OCI-LY7 (cell line): ENCODE data around the gene POLR2H. TPM values are rescaled to one million over a fixed set of nuclear protein-coding genes. Genes with fewer than 3 reads are reported as not detected.

ENCODE experiments used
- BruUV-seq: library from RNA; stranded (reverse); fragments of 400-500 nt; replicated peaks from 2 replicates; lab custom pipeline; 2021; lab: Mats Ljungman, UMichigan
- CTCF ChIA-PET: fragments of 300-600 bp; sonication (Branson Sonifier 250); formaldehyde crosslinking; loops from one replicate; lab custom pipeline; 2022; ENCODE audit warnings: antibody characterized with exemption; ENCODE audit not compliant: unreplicated experiment; lab: Charles Lee
- POLR2A ChIA-PET: fragments of 300-600 bp; sonication (Branson Sonifier 250); formaldehyde crosslinking; loops from one replicate; lab custom pipeline; 2022; ENCODE audit warnings: antibody characterized with exemption; lab: Charles Lee
- DNase-seq: peaks from one replicate; pipeline ENCODE4 v3.0.0-alpha.2; 2015; ENCODE audit warnings: low spot score
- H2AFZ ChIP-seq: fragments of 200-600 bp; sonication (generic), shearing (Covaris generic); 2 replicates; pipeline ENCODE4 v1.6.1; 2014; ENCODE audit warnings: mild to moderate bottlenecking, antibody characterized with exemption, low read length, moderate library complexity
- H3K27ac ChIP-seq: fragments of 200-600 bp; sonication (generic); 2 replicates; pipeline ENCODE4 v1.5.1; 2014; ENCODE audit warnings: mixed run types, low read depth, mild to moderate bottlenecking, moderate library complexity, low read length, inconsistent platforms; ENCODE audit not compliant: poor library complexity, severe bottlenecking
- H3K36me3 ChIP-seq: fragments of 200-600 bp; sonication (generic); 2 replicates; pipeline ENCODE4 v1.6.1; 2014; ENCODE audit warnings: mild to moderate bottlenecking, antibody characterized with exemption, low read length, moderate library complexity, mixed read lengths; ENCODE audit not compliant: insufficient read depth
- H3K4me1 ChIP-seq: fragments of 200-600 bp; sonication (generic); 2 replicates; pipeline ENCODE4 v1.5.1; 2014; ENCODE audit warnings: mild to moderate bottlenecking, low read length; ENCODE audit not compliant: insufficient read depth, poor library complexity, severe bottlenecking
- H3K4me2 ChIP-seq: fragments of 200-600 bp; sonication (generic); 2 replicates; pipeline ENCODE4 v1.6.1; 2014; ENCODE audit warnings: mild to moderate bottlenecking, low read length
- H3K4me3 ChIP-seq: fragments of 200-600 bp; sonication (generic); 2 replicates; pipeline ENCODE4 v1.5.1; 2014; ENCODE audit warnings: mild to moderate bottlenecking, low read depth, low read length; ENCODE audit not compliant: poor library complexity, severe bottlenecking
- H3K79me2 ChIP-seq: fragments of 200-600 bp; sonication (generic); 2 replicates; pipeline ENCODE4 v1.6.1; 2016; ENCODE audit warnings: low read depth, mild to moderate bottlenecking, low read length, moderate library complexity, mixed read lengths; ENCODE audit not compliant: insufficient read depth
- H3K9me2 ChIP-seq: fragments of 200-600 bp; sonication (generic); 2 replicates; pipeline ENCODE4 v1.6.1; 2016; ENCODE audit warnings: mild to moderate bottlenecking, low read length, mixed read lengths; ENCODE audit not compliant: insufficient read depth
- H3K9me3 ChIP-seq: fragments of 200-600 bp; sonication (generic); 2 replicates; pipeline ENCODE4 v1.6.1; 2014; ENCODE audit warnings: mild to moderate bottlenecking, mixed run types, low read length, mixed read lengths
- H4K20me1 ChIP-seq: fragments of 200-600 bp; sonication (generic); 2 replicates; pipeline ENCODE4 v1.6.1; 2014; ENCODE audit warnings: mild to moderate bottlenecking, antibody characterized with exemption, low read length, moderate library complexity, mixed read lengths; ENCODE audit not compliant: insufficient read depth
- CTCF ChIP-seq: fragments of 200-600 bp; sonication (generic); conservative IDR thresholded peaks from 2 replicates; pipeline ENCODE4 v1.5.1; 2014; ENCODE audit warnings: mild to moderate bottlenecking, antibody characterized with exemption, low read length, moderate library complexity, mixed read lengths
- EZH2phosphoT487 ChIP-seq: fragments of 200-600 bp; sonication (generic); IDR thresholded peaks from 2 replicates; pipeline ENCODE4 v1.6.1; 2018; ENCODE audit warnings: low read depth, borderline replicate concordance, mild to moderate bottlenecking, mixed run types, antibody characterized with exemption, low read length, moderate library complexity, mixed read lengths
- intact Hi-C: fragments of 100-400 bp; cut with micrococcal nuclease; formaldehyde crosslinking; loops from one replicate; pipeline ENCODE4 v1.10.0; 2022; ENCODE audit not compliant: unreplicated experiment
- total RNA-seq, 2 experiments: library from RNA; depleted of rRNA in 1 of 2; stranded (reverse); fragments of >200 nt in 1 of 2; shearing (Covaris generic) in 1 of 2; gene quantifications; 2 replicates each; pipeline ENCODE4 v1.2.3, GENCODE V29; 2014 to 2022

POLR2H gene
- total RNA-seq, 2 experiments from 2014 or later: 80.1 to 85.8 TPM

DNA sequence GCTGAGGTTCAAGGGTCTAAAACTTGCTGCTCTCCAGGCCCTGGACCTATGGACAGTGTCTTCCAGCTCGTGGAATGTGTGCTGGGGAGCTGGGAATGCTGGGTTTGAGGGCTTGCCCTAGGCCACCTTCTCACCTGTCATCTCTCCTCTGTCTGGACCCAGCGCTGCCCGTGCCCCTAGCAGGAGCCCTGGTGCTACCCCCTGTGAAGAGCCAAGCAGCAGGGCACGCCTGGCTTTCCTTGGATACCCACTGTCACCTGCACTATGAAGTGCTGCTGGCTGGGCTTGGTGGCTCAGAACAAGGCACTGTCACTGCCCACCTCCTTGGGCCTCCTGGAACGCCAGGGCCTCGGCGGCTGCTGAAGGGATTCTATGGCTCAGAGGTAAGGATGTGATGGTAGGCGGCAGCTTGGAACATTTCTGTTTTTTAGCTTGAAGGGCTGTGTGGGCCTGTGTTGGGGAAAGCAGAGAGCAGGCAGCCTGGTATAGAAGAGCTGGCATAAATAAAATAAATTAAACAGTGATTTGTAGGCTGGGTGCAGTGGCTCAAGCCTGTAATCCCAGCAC, 23.4 kb downstream of the POLR2H start:
- ChIA-PET POLR2A (no interaction called here), CTCF (no interaction called here)
- TF ChIP-seq EZH2phosphoT487: no peak
- TF ChIP-seq CTCF: no peak
- Histone ChIP-seq H3K9me3 (no peaks in the 10 kb centered on the region), H2AFZ (no peak overlapping the region), H3K36me3 (no peaks in the 10 kb centered on the region), H4K20me1 (no peaks in the 10 kb centered on the region), H3K4me3 (no peak overlapping the region), H3K4me2 (no peak overlapping the region), H3K27ac (no peak overlapping the region), H3K4me1 (no peaks in the 10 kb centered on the region), H3K79me2 (no peaks in the 10 kb centered on the region), H3K9me2 (no peaks in the 10 kb centered on the region)
- no TSS peak for BruUV-seq
- DNase-seq: no peak
- intact Hi-C loops: no loop called here

GRCh38 chr3:184386047-184386806, 24.7 kb downstream of the POLR2H start:
- Histone ChIP-seq H3K4me2 (no peak overlapping the region), H3K4me1 (no peaks in the 10 kb centered on the region), H3K36me3 (no peaks in the 10 kb centered on the region), H3K9me2 (no peaks in the 10 kb centered on the region), H3K27ac (no peak overlapping the region), H3K4me3 (no peak overlapping the region), H2AFZ (no peak overlapping the region), H4K20me1 (no peaks in the 10 kb centered on the region), H3K9me3 (no peaks in the 10 kb centered on the region), H3K79me2 (no peaks in the 10 kb centered on the region)
- TF ChIP-seq CTCF: no peak
- TF ChIP-seq EZH2phosphoT487: no peak
- intact Hi-C loops: no loop called here
- BruUV-seq: no TSS peak
- CTCF ChIA-PET: no interaction called here
- DNase-seq: no peak
- POLR2A ChIA-PET: no interaction called here

- Histone ChIP-seq H3K4me2 (no peak overlapping the region), H3K9me3 (no peaks in the 10 kb centered on the region), H3K27ac (no peak overlapping the region), H3K4me1 (no peaks in the 10 kb centered on the region), H3K9me2 (no peaks in the 10 kb centered on the region), H2AFZ (no peak overlapping the region), H3K4me3 (no peak overlapping the region), H3K79me2 (no peaks in the 10 kb centered on the region), H3K36me3 (no peaks in the 10 kb centered on the region), H4K20me1 (no peaks in the 10 kb centered on the region)
- DNase-seq: no peak
- ChIA-PET POLR2A (no interaction called here), CTCF (no interaction called here)
- intact Hi-C loops: no loop called here
- TF ChIP-seq CTCF: no peak
- no peak for TF ChIP-seq EZH2phosphoT487
- no TSS peak for BruUV-seq
Measured at GRCh38 chr3:184387174-184387714, 25.7 kb downstream of the POLR2H start.
